GM19463 (cell line): ENCODE results near the gene PRUNE1.
A peak's percentile ranks its signal among the peaks of the same experiment; 100 is the strongest.

Experiments used
- ATAC-seq: cut with Tn5 transposase; IDR thresholded peaks from one replicate; pipeline ENCODE4 v1.9.1; 2021; ENCODE audit warnings: mild to moderate bottlenecking, moderate library complexity; ENCODE audit not compliant: unreplicated experiment

Gene PRUNE1

DNA sequence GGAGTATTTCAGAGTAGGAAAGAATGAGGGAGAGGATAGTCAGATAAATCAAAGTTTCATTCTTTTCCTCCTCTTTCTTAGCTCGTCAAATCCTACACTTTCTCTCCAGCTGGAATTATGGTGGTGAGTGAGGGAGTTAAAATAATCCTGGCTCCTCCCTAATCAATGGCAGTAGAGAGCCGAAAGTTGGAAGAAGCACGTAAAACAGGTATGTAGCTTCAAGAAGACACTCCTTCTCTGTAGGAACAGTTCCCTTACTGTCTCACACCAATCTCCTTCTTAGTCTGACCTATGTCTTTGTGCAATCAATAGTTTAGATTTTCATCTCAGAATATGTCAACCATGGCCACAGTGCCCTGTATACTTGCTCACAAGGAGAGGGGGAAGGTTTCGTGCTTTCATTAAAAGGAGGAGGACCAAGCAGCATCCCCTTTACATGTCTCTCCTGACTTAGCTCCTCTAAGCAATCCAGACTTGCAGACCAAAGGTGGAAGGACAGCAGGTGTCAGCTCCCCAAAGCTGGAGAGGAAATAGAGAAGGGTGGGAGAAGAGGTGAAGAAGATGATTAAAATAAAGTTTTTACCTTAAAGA, 2.4 kb upstream of the PRUNE1 start:
- ATAC-seq: no peak

GRCh38 chr1:151006327-151007052, 1.8 kb upstream of the PRUNE1 start, which contains the start of gene MINDY1:
TSS of gene MINDY1 (minus strand) at chr1:151006902. CDS start at chr1:151002617, 4,285 bp downstream.
- peak; percentile 64 for ATAC-seq

- no peak for ATAC-seq
These were observed 401 bp upstream of the PRUNE1 start for GRCh38 chr1:151007853-151008243.

- no peak for ATAC-seq
These were observed 948 bp downstream of the PRUNE1 start for GRCh38 chr1:151009206-151009587.

- no peak for ATAC-seq
These were observed 1.6 kb downstream of the PRUNE1 start for GRCh38 chr1:151009674-151010345.

GRCh38 chr1:151010346-151010726, 2.1 kb downstream of the PRUNE1 start:
- no peak for ATAC-seq

DNA sequence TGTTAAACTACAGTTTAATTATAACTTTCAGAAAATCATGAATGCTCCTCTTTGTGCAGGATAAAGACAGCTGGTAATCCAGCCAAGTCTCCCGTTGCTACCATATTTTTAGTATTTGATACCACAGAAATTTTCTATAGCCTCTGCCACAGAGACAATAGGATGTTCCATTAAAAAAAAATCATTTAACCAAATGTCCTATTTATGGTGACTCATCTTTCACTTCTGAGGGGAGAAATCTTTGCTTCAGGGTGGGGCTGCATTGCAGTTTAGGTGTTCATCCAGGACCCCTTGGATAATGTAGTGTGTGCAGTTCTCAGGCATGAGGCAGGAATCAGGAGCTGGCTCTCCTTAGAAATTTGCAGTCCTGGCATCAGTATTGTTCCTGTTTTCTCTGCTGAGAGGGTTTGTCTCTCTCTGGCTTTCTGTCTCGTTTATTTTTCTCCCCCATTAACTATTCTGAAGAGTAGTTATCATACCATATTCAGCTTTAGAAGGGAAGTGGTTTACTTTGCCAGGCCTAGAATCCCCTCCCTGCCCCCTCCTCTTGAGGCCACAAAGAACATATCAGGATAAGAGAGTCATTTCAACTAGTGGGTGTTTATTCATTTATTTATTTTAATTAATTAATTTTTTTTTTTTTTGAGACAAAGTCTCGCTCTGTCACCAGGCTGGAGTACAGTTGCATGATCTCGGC, 3.1 kb downstream of the PRUNE1 start:
- ATAC-seq: no peak

- no peak for ATAC-seq
These were observed 4.6 kb downstream of the PRUNE1 start for GRCh38 chr1:151012684-151013471.

GRCh38 chr1:151013518-151013917, 5.3 kb downstream of the PRUNE1 start:
- ATAC-seq: no peak

GRCh38 chr1:151024540-151025146, 16.4 kb downstream of the PRUNE1 start:
- ATAC-seq: no peak

DNA sequence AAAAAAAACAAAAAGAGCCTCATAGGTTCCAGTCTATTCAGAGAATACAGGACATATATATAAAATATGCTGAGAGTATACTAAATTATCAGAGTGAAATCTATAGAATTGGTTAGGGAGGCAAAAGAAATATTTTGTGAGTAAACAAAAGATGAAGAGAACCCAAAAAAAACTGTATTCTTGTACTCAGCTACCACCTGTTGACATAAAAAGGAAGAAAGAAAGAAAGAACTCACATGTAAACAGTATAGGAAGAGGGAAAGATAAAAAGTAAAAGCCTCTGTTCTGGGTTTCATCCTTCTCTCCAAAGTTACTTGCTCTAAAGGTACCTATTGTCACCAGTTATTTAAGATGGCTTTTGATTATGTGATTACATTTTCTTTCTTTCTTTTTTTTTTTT, 18.2 kb downstream of the PRUNE1 start:
- no peak for ATAC-seq

GRCh38 chr1:151032164-151032563, 23.9 kb downstream of the PRUNE1 start:
- ATAC-seq: no peak

DNA sequence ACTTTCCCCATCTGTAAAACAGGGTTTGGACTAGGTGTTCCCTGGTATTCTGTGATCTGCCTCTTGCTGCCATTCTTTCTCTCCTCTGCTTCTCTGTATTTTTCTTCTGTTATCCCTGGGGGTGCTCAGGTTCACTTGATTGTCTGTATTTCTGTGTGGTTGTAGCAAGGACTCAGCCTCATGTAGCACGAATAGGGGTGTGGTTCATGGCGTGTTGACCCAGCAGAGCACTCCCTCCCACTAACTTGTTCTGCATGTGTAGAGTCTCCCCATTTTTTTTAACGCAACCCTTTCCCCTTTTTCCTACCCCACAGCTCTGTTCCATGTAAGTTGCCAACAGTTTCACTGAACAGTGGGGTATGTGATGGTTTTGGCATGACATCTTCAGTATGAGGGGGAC, 26.9 kb downstream of the PRUNE1 start:
- ATAC-seq: no peak

DNA sequence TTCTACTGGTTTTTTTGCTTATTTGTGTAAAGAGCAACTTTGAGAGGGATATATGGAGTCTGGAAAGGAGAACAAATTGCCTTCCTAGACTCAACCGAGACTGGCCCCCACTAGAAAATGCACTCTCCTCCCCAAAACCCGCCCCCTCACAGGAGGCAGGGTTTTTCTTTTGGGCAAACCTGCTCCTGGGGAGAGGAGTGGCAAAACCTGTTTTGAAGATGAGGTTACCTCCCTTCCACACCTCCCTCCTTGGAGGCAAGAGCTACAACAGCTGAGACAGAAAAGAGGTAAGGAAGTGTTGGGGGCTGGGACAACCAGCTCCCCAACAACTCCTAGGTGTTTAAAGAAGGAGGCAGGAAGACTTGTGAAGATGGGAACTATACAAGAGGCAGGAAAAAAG, 28.1 kb downstream of the PRUNE1 start, which contains the start of gene BNIPL:
Gene BNIPL, plus strand, starts transcription at position 231 of the 400 bp plus-strand sequence. Its CDS starts 140 bp downstream, at position 371.
- no peak for ATAC-seq

DNA sequence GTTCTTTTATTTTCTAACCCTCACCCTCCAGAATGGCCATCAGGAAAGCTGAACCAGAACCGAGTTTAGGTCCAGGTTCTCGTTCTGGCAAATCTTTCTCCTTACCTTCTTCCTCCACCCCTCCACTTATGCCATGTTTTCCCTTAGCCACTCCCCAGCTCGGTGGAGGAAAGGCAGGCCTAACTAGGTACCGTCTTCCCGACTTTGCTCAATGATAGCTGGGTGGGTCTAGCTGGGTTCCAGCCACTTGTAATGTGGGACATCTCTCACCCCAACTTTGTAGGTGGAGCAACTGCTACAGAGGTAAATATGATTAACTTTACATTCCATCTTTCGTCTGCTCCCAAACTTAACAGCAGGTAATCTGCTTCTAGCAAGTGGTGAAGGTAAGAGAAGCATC, 28.8 kb downstream of the PRUNE1 start:
- ATAC-seq: no peak

GRCh38 chr1:151039521-151039920, 31.3 kb downstream of the PRUNE1 start:
- no peak for ATAC-seq

DNA sequence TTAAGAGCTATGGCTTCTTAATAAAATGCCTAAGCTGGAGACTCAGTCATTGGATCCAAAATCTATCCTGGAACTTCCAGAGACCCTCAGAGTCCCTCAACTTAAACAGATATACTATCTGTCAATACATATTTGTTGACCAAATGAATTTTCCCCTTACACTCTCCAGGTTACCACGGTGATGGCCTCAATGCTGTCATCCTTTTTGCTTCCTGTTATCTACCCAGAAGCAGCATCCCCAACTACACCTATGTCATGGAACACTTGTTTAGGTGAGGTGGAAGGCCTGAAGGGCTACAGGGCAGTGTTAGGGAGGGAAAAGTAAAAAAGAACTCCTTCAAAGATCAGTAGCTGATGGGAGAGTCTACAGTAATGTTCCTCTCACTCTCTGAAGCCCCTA, 34.9 kb downstream of the PRUNE1 start:
- no peak for ATAC-seq

- peak; percentile 52 for ATAC-seq
These were observed 39.3 kb downstream of the PRUNE1 start, which contains the start of gene C1orf56 for GRCh38 chr1:151047591-151047924. TSS of gene C1orf56 (plus strand) at chr1:151047751. CDS start at chr1:151047848, 97 bp downstream.

DNA sequence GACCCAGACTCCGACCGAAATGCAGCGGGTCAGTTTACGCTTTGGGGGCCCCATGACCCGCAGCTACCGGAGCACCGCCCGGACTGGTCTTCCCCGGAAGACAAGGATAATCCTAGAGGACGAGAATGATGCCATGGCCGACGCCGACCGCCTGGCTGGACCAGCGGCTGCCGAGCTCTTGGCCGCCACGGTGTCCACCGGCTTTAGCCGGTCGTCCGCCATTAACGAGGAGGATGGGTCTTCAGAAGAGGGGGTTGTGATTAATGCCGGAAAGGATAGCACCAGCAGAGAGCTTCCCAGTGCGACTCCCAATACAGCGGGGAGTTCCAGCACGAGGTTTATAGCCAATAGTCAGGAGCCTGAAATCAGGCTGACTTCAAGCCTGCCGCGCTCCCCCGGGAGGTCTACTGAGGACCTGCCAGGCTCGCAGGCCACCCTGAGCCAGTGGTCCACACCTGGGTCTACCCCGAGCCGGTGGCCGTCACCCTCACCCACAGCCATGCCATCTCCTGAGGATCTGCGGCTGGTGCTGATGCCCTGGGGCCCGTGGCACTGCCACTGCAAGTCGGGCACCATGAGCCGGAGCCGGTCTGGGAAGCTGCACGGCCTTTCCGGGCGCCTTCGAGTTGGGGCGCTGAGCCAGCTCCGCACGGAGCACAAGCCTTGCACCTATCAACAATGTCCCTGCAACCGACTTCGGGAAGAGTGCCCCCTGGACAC, 39.8 kb downstream of the PRUNE1 start:
- ATAC-seq: peak; percentile 58

DNA sequence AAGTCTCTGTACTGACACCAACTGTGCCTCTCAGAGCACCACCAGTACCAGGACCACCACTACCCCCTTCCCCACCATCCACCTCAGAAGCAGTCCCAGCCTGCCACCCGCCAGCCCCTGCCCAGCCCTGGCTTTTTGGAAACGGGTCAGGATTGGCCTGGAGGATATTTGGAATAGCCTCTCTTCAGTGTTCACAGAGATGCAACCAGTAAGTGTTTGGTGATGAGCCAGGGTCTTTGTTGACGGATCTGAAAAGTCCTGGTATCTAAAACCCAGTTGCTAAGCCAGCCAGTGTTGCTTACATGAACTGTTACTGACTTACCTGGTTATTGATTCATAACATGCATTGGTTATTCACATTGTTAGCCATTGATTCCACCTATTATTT, 40.4 kb downstream of the PRUNE1 start:
- no peak for ATAC-seq
